ENCODE data around the gene NPLOC4. TPM values are rescaled to one million over a fixed set of nuclear protein-coding genes. Genes with fewer than 3 reads are reported as not detected.

Gene NPLOC4
- total and polyA plus RNA-seq, 9 of the 15 experiments (the other 6 are each of a cell fraction or from before 2014, with no cell fraction given), result 1.5 to 116 (median 64.5) TPM

DNA sequence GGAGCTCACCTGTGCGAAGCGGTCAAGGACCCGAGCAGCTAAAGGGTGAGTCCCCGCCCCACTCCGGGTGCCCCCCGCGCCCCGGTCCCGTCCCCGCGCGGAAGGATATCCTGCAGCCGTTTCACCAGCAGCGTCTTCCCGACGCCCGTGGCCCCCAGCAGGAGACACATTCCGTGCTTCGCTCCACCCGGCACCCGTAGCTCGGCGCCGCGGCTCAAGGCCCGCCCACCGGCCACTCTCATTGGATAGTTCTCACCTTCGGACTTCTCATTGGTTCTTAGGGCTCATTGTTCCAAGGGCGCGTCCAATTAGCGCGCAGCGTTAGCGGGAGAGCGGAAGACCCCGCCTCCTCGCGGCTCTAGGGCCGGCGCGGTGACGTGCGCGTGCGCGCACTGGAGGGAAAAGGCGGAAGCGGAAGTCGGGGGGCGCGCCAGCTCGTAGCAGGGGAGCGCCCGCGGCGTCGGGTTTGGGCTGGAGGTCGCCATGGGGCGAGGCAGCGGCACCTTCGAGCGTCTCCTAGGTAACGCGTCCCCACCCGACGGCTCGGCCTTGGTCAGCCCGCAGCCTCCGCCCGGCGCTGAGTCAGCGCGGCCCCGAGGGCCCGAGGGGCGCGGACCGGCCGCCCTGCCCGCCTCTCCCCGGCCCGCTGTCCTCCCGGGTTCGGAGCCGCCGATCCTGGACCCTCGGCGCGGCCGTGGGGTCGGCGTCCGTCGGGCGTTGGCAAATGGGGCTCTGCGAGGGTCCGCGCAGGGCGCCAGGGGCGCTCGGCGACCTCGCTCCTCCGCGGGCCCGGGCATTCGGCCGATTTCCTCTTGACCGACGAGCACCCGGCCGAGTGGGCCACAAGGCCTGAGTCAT lies 46.9 kb upstream of the NPLOC4 start, which contains the start of the genes ARL16 and HGS (continued):
- TF ChIP-seq ARID2 (IDR thresholded peaks at IDR 0.05), result no peak
- peak; percentile 100 for TF ChIP-seq RBM25 (IDR thresholded peaks at IDR 0.05; ENCODE audit: low read depth, low read length, severe bottlenecking)
- TF ChIP-seq PPARD (CRISPR knock-in tag; IDR thresholded peaks at IDR 0.05), result no peak
- peak; percentile 82 for TF ChIP-seq EP400 (IDR thresholded peaks at IDR 0.05)
- TF ChIP-seq CEBPZ (IDR thresholded peaks at IDR 0.05; ENCODE audit: borderline replicate concordance, low read depth, low read length), result peak; percentile 61; the same call in 1 of the 2 replicates
- no peak; the same call in 1 of the 2 replicates for TF ChIP-seq ATF1 (CRISPR knock-in tag; IDR thresholded peaks at IDR 0.05)
- peak; percentile 91 for TF ChIP-seq ATF1 (tag; IDR thresholded peaks at IDR 0.05)
- TF ChIP-seq HNRNPLL (IDR thresholded peaks at IDR 0.05; ENCODE audit: low read depth, low read length, poor library complexity, severe bottlenecking), result peak; percentile 20
- no peak; the same call in 1 of the 2 replicates for TF ChIP-seq RFX1 (IDR thresholded peaks at IDR 0.05)
- peak; percentile 54 for TF ChIP-seq POLR2B (IDR thresholded peaks at IDR 0.05; ENCODE audit: low read depth, partially characterized antibody)
- TF ChIP-seq CTCFL (IDR thresholded peaks at IDR 0.05; ENCODE audit: borderline replicate concordance, insufficient read depth, low read depth, low read length, poor library complexity, severe bottlenecking), result peak; percentile 40
- TF ChIP-seq, protein P1, sequence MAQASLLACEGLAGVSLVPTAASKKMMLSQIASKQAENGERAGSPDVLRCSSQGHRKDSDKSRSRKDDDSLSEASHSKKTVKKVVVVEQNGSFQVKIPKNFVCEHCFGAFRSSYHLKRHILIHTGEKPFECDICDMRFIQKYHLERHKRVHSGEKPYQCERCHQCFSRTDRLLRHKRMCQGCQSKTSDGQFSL (CRISPR knock-in tag; IDR thresholded peaks at IDR 0.05), result 0 out of 2 replicates have a peak, but pooled peaks have one; percentile 34
- TF ChIP-seq, protein P1 (tag; IDR thresholded peaks at IDR 0.05), result no peak
- TF ChIP-seq CLOCK (CRISPR knock-in tag; IDR thresholded peaks at IDR 0.05; ENCODE audit: borderline replicate concordance), result no peak
- TF ChIP-seq HDAC1 (IDR thresholded peaks at IDR 0.05), result peak in 1 of 2 experiments; percentile 84; a peak in 2 of 4 replicates
- no peak for TF ChIP-seq HOXB6 (CRISPR knock-in tag; IDR thresholded peaks at IDR 0.05; ENCODE audit: borderline replicate concordance)

All from K562 (cell line).